ENCODE measurements around the gene HCFC2. TPM values are rescaled to one million over a fixed set of nuclear protein-coding genes. Genes with fewer than 3 reads are reported as not detected.
A peak's percentile ranks its signal among the peaks of the same experiment; 100 is the strongest.

The HCFC2 gene
- total and polyA plus RNA-seq, 9 of the 15 experiments (the other 6 are each of a cell fraction or from before 2014, with no cell fraction given) = 1.2 to 6.5 (median 3.8) TPM

DNA sequence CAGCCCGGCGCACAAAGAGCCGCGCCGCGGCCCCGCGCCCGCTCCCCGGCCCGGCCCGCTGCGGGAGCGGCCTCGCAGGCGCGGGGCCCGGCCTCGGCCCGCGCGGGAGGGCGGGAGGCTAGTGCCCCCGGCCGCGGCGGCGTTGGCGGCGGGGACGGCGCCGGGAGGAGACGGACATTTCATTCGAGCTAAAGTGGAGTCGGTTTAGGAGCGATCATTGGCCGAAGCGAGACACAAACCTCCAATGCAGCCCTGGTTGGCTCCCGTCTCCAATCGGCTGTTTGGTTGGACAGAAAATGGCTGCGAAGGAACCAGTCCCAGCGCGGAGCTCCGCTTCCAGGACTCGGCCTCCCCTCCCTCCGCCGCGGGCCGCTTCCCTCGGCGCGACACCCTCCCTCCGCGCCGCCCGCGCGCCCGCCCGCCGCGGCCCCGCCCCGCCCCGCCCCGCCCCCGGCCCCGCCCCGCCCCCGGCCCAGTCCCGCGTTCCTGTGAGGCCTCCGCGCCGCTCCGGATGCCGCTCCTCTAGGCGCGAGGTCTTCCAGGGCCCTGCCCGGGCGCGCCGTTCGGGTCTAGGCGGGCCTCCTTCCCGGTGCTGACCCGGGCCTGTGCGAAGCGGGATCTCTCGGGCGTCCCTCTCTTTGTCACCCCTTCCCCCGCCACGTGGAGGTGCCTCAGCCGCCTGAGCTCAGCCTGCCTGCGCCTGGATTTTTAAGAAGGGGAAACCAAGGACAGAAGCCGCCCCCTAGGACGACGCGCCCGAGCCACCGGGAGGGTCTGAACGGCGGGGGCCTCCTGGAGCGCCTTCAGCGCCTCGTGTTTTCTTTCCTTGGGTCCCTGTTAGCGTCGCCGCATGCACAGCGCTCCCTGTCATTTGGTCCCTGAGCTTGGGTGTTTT is 73.8 kb downstream of the HCFC2 start, which contains the start of gene NFYB (continued):
- TF ChIP-seq AFF1 (IDR thresholded peaks at IDR 0.05; ENCODE audit: low read depth in 1 of 2, partially characterized antibody in 2 of 2) (no peak), E2F8 (IDR thresholded peaks at IDR 0.05; ENCODE audit: low read depth, partially characterized antibody) (no peak), KAT2B (IDR thresholded peaks at IDR 0.05; ENCODE audit: low read depth, low read length) (no peak), CSDE1 (IDR thresholded peaks at IDR 0.05) (no peak), BCL6 (CRISPR knock-in tag; IDR thresholded peaks at IDR 0.05) (no peak), ZNF699 (CRISPR knock-in tag; IDR thresholded peaks at IDR 0.05; ENCODE audit: insufficient replicate concordance) (no peak), PML (IDR thresholded peaks at IDR 0.05; ENCODE audit: low read length) (peak; percentile 18; the same call in 1 of the 2 replicates), TCF3 (CRISPR knock-in tag; IDR thresholded peaks at IDR 0.05) (no peak), ZBTB7A (IDR thresholded peaks at IDR 0.05; ENCODE audit: borderline replicate concordance, control insufficient read depth, low read depth, low read length) (no peak), MCM5 (IDR thresholded peaks at IDR 0.05; ENCODE audit: low read depth) (no peak), ZNF354B (CRISPR knock-in tag; IDR thresholded peaks at IDR 0.05) (no peak), ZBTB2 (IDR thresholded peaks at IDR 0.05) (no peak), MIER1 (IDR thresholded peaks at IDR 0.05; ENCODE audit: low read depth) (no peak), E2F3 (CRISPR knock-in tag; IDR thresholded peaks at IDR 0.05) (no peak), U2AF2 (optimal IDR thresholded peaks at IDR 0.05; ENCODE audit: low read depth, low read length) (no peak), ZNF3 (CRISPR knock-in tag; IDR thresholded peaks at IDR 0.05) (no peak), RBM22 (IDR thresholded peaks at IDR 0.05; ENCODE audit: low read depth, low read length, poor library complexity, severe bottlenecking) (no peak)
- TF ChIP-seq, protein P1, sequence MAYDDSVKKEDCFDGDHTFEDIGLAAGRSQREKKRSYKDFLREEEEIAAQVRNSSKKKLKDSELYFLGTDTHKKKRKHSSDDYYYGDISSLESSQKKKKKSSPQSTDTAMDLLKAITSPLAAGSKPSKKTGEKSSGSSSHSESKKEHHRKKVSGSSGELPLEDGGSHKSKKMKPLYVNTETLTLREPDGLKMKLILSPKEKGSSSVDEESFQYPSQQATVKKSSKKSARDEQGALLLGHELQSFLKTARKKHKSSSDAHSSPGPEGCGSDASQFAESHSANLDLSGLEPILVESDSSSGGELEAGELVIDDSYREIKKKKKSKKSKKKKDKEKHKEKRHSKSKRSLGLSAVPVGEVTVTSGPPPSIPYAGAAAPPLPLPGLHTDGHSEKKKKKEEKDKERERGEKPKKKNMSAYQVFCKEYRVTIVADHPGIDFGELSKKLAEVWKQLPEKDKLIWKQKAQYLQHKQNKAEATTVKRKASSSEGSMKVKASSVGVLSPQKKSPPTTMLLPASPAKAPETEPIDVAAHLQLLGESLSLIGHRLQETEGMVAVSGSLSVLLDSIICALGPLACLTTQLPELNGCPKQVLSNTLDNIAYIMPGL (CRISPR knock-in tag; IDR thresholded peaks at IDR 0.05) = no peak
